Progenitor cell of endocrine pancreas (in vitro differentiated cells): ENCODE data around the gene SAMD4A. TPM values are rescaled to one million over a fixed set of nuclear protein-coding genes. Genes with fewer than 3 reads are reported as not detected.

Source experiments
- DNase-seq: peaks from one replicate; pipeline ENCODE4 v3.0.0; 2021; ENCODE audit warnings: low spot score; ENCODE audit not compliant: unreplicated experiment
- H3K27ac Mint-ChIP-seq: 2 replicates; pipeline ENCODE4 v1.8.0; 2021; ENCODE audit warnings: mild to moderate bottlenecking, moderate library complexity, mixed read lengths
- H3K27me3 Mint-ChIP-seq: 2 replicates; pipeline ENCODE4 v1.8.0; 2021; ENCODE audit warnings: mixed read lengths
- H3K36me3 Mint-ChIP-seq: 2 replicates; pipeline ENCODE4 v1.8.0; 2022; ENCODE audit warnings: mixed read lengths; ENCODE audit not compliant: insufficient read depth
- H3K4me1 Mint-ChIP-seq: 2 replicates; pipeline ENCODE4 v1.8.0; 2021; ENCODE audit warnings: low read depth, mixed read lengths
- H3K4me3 Mint-ChIP-seq: 2 replicates; pipeline ENCODE4 v1.8.0; 2021; ENCODE audit warnings: low read depth, mild to moderate bottlenecking, moderate library complexity, mixed read lengths
- H3K9me3 Mint-ChIP-seq: 2 replicates; pipeline ENCODE4 v1.8.0; 2021; ENCODE audit warnings: low read depth, mixed read lengths
- total RNA-seq: library from RNA; stranded (reverse); gene quantifications from 2 replicates; pipeline ENCODE4 v1.2.1, GENCODE V29; 2021
- TF ChIP-seq, protein P1 (sequence below): fragments of 200-600 bp; sonication (generic); IDR thresholded peaks from one replicate; pipeline ENCODE4 v1.5.0; 2021; ENCODE audit warnings: antibody characterized with exemption, mild to moderate bottlenecking; ENCODE audit not compliant: unreplicated experiment

Gene SAMD4A
- total RNA-seq, 1 donor from 2014 or later: 9.1 TPM

DNA sequence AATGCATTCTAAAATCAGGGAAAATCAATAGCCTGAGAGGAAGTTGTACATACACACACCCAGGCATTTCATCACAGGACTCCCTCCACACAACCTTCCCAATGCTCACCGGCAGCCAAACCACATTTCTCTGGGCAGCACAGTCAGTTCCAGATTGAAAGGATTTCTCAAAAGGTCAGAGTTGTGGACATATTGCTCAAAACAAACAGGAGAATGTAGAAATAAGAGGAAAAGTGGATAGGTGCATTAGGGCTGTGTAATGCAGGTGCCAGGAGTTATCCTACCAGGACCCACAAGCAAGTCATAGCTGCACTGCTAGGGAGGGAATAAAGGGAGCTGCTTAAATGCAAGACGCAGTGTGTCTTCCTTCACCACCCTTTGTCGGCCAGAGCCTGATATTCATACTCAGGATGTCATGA is 272.8 kb downstream of the SAMD4A start:
- Mint-ChIP-seq H3K4me3 (no peak overlapping the region), H3K36me3 (peaks cover 17% of the 10 kb centered on the region), H3K4me1 (peaks cover 23% of the 10 kb centered on the region), H3K9me3 (no peaks in the 10 kb centered on the region), H3K27ac (peak overlapping the region; percentile 73), H3K27me3 (no peaks in the 10 kb centered on the region)
- no peak for DNase-seq
- TF ChIP-seq, protein P1, sequence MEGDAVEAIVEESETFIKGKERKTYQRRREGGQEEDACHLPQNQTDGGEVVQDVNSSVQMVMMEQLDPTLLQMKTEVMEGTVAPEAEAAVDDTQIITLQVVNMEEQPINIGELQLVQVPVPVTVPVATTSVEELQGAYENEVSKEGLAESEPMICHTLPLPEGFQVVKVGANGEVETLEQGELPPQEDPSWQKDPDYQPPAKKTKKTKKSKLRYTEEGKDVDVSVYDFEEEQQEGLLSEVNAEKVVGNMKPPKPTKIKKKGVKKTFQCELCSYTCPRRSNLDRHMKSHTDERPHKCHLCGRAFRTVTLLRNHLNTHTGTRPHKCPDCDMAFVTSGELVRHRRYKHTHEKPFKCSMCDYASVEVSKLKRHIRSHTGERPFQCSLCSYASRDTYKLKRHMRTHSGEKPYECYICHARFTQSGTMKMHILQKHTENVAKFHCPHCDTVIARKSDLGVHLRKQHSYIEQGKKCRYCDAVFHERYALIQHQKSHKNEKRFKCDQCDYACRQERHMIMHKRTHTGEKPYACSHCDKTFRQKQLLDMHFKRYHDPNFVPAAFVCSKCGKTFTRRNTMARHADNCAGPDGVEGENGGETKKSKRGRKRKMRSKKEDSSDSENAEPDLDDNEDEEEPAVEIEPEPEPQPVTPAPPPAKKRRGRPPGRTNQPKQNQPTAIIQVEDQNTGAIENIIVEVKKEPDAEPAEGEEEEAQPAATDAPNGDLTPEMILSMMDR: no peak

DNA sequence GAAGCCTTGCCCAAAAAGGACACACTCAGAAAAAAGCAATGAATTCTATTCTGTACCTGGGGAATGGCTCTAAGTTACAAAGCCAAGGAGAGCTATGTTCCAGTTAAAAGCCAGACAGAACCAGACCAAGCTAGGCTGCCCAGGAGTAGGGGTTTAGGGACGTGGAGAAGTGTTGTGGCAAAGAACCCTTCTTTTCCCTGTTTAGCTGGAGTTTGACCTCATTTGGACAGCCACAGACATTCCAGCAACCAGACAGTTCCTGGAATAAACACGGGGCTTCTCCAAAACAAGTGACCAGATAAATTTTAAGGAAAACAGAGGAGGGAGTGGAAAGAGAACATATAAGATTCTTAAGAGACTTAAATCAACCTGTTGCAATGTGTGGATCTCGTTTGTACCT is 273.4 kb downstream of the SAMD4A start:
- Mint-ChIP-seq H3K27ac (no peak overlapping the region), H3K27me3 (no peaks in the 10 kb centered on the region), H3K36me3 (peaks cover 17% of the 10 kb centered on the region), H3K4me1 (peaks cover 23% of the 10 kb centered on the region), H3K9me3 (no peaks in the 10 kb centered on the region), H3K4me3 (no peak overlapping the region)
- TF ChIP-seq, protein P1: no peak
- no peak for DNase-seq

GRCh38 chr14:54840798-54841197 is 273.9 kb downstream of the SAMD4A start:
- no peak for DNase-seq
- TF ChIP-seq, protein P1: no peak
- no peaks in the 10 kb centered on the region for H3K9me3 Mint-ChIP-seq
- no peak overlapping the region for H3K4me3 Mint-ChIP-seq
- peaks cover 19% of the 10 kb centered on the region for H3K36me3 Mint-ChIP-seq
- peaks cover 24% of the 10 kb centered on the region for H3K4me1 Mint-ChIP-seq
- no peaks in the 10 kb centered on the region for H3K27me3 Mint-ChIP-seq
- no peak overlapping the region for H3K27ac Mint-ChIP-seq

Other genes starting within 250 kb of the SAMD4A start
- 20.2 and 20.5 TPM in 2 replicates for gene CDKN3, start 170.1 kb upstream of the SAMD4A start, total RNA-seq
- 106 and 111 TPM in 2 replicates for gene CNIH1, start 125.8 kb upstream of the SAMD4A start, total RNA-seq
- gene GMFB, start 78.1 kb upstream of the SAMD4A start, total RNA-seq: 47.6 and 57.5 TPM in 2 replicates
- gene CGRRF1, start 57.2 kb upstream of the SAMD4A start, total RNA-seq: 16.9 and 19.3 TPM in 2 replicates